Adipose tissue (tissue), 3 donors: Measurements from ENCODE around the gene ZNF573. TPM values are rescaled to one million over a fixed set of nuclear protein-coding genes. Genes with fewer than 3 reads are reported as not detected.
"Not testable (repeated sequence)": the region's sequence is repeated elsewhere in the genome, so short reads cannot be mapped to it uniquely, and the experiment has no call there.

Experiments used
- H3K27ac ChIP-seq: one replicate; pipeline ENCODE4 v1.5.1; 2013; ENCODE audit warnings: low read depth, low read length
- WGBS, 3 donors: extraction: QIAGEN DNeasy Blood & Tissue Kit; methylation state at CpG; one replicate each; pipeline ENCODE4 v1.1.7; 2013; 5-methylcytosine and 5-hydroxymethylcytosine counted together
- polyA plus RNA-seq, 3 donors: library from polyadenylated mRNA; stranded (reverse); fragments of 200-250 nt; gene quantifications; one replicate each; pipeline ENCODE4 v1.2.3, GENCODE V29; 2013
- donor health status: healthy with polysubstance abuse.
- donor health status: Bipolar disorder and iron deficiency.
- donor health status: healthy.

Gene ZNF573
- polyA plus RNA-seq = 1 to 10 TPM in 2 of 3 donors, under 1 TPM in 1; 0.22 to 1.3 (median 1.1) TPM

- 0 to 1% (median 0%) methylated on average over 47 of the region's 47 CpGs for WGBS, 3 donors
- no peak within 1 kb of the TSS for H3K27ac ChIP-seq
These were observed at the start of gene ZNF573 for GRCh38 chr19:37779127-37780005. TSS of gene ZNF573 (minus strand) at chr19:37779586. CDS start at chr19:37773729, 5,857 bp downstream.

- 0 to 2% (median 2%) methylated on average over 51 to 60 of the region's 60 CpGs for WGBS, 3 donors
- H3K27ac ChIP-seq = no peak overlapping the region
These were observed 38.0 kb upstream of the ZNF573 start for GRCh38 chr19:37817180-37817981.

GRCh38 chr19:37815611-37816010 lies 36.2 kb upstream of the ZNF573 start:
- not testable (repeated sequence) for H3K27ac ChIP-seq
- 80 to 89% (median 83%) methylated on average over 5 of the region's 5 CpGs for WGBS, 3 donors

DNA sequence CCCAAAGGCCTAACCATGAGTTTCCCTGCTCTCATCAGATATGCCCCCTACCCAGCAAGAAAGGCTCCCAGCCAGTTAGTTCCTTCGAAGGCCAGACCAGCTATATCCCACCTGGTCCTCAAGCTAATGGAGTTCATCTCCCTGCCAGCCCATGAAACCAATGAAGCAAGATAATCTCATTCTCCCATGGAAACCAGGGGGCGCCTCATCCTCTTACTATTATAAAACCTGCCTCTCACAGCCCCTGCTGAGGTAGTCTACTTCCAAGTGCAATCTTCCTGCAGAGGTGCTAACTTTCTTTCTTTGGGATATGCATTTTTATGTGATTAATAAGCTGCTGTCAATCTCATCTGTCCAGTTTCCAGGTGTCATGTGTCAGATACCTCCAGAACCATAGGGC lies 34.0 kb upstream of the ZNF573 start:
- WGBS, 3 donors = 82 to 85% (median 85%) methylated on average over 2 of the region's 2 CpGs
- H3K27ac ChIP-seq = no peak overlapping the region

GRCh38 chr19:37809366-37809765 lies 30.0 kb upstream of the ZNF573 start:
- WGBS, 3 donors = 94 to 95% (median 94%) methylated on average over 5 of the region's 5 CpGs
- no peak overlapping the region for H3K27ac ChIP-seq

DNA sequence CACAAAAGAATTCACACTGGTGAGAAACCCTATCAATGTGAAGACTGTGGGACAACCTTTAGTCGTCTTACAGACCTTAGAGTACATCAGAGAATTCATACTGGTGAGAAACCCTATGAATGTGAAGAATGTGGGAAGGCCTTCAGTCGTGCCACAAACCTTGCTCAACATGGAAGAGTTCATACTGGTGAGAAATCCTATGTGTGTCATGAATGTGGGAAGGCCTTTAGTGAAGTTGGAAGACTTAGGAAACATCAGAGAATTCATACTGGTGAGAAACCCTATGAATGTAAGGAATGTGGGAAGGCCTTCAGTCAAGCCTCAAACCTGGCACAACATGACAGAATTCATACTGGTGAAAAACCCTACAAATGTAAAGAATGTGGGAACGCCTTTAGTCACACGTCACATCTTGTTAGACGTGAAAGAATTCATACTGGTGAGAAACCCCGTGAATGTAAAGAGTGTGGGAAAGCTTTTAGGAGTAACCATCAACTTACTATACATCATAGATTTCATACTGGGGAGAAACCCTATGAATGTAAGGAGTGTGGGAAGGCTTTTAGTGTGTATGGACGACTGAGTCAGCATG lies 24.0 kb upstream of the ZNF573 start:
- H3K27ac ChIP-seq = no peak overlapping the region
- 71 to 83% (median 76%) methylated on average over 7 of the region's 7 CpGs for WGBS, 3 donors

GRCh38 chr19:37790244-37790925 lies 11.0 kb upstream of the ZNF573 start:
- H3K27ac ChIP-seq = no peak overlapping the region
- 45 to 56% (median 46%) methylated on average over 46 of the region's 46 CpGs for WGBS, 3 donors

DNA sequence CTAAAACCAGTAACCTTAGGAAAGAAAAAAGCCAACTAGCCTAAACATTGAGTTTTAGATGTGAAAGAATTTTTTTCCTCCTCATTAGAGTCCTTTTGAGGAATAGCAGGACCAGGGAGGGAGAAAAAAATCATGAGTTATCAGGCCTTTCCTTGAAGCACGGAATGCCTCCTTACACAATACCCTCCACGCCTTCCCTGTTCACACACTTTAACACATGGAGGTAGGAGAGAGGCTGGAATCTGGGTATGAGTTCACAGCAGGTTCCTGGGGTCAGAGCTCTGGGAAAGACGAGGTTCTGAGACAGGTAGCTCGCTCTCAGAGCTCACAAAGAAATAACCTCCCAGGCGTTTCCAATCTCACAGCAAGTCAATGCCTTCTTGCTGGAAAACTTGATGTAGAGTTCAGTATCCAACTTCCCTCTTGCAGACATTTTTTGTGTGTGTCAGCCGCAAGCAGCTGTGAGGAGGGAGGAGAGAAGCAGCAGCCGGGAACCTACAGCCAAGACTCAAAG lies 716 bp downstream of the ZNF573 start:
- no peak overlapping the region for H3K27ac ChIP-seq
- 6 to 12% (median 11%) methylated on average over 7 of the region's 7 CpGs for WGBS, 3 donors

DNA sequence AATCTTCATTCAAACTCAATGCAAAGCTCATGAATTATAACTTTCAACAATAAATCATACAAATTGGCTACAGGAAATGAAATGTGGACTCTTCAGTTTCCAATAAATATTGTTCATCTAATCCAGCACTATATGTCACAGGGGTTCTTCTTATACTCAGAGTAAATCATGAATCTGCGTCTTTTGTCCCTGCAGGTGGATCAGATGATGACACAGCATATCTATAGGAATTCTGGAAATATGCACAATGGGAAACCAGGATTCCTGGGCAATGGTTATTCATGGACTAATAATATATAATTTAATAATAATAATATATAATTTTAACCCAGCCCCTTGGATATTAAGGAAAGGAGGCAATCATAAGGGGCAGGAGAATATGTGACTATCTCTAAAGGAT lies 8.4 kb downstream of the ZNF573 start:
- H3K27ac ChIP-seq = no peak overlapping the region
- WGBS, 3 donors = 97 to 100% (median 98%) methylated on average over 1 of the region's 1 CpG

DNA sequence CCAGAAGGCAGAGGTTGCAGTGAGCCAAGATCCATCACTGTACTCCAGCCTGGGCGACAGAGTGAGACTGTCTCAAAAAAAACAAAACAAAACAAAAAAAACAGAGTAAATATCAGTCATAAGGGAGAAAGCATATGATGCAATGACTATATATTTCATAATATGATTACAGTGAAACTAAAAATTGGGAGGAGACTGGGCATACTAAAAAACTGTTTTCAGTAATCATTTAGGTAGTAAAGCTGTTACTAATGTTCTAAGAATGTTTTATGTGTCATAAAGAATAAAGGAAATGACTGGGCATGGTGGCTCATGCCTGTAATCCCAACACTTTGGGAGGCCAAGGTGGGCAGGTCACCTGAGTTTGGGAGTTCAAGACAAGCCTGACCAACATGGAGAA lies 15.9 kb downstream of the ZNF573 start:
- H3K27ac ChIP-seq = no peak overlapping the region
- 92 to 100% (median 93%) methylated on average over 1 of the region's 1 CpG for WGBS, 3 donors

DNA sequence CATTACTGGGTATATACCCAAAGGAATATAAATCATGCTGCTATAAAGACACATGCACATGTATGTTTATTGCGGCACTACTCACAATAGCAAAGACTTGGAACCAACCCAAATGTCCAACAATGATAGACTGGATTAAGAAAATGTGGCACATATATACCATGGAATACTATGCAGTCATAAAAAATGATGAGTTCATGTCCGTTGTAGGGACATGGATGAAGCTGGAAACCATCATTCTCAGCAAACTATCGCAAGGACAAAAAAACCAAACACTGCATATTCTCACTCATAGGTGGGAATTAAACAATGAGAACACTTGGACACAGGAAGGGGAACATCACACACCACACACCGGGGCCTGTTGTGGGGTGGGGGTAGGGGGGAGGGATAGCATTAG lies 21.7 kb downstream of the ZNF573 start:
- H3K27ac ChIP-seq = not testable (repeated sequence)
- WGBS, 3 donors = 89 to 97% (median 96%) methylated on average over 3 to 4 of the region's 4 CpGs

DNA sequence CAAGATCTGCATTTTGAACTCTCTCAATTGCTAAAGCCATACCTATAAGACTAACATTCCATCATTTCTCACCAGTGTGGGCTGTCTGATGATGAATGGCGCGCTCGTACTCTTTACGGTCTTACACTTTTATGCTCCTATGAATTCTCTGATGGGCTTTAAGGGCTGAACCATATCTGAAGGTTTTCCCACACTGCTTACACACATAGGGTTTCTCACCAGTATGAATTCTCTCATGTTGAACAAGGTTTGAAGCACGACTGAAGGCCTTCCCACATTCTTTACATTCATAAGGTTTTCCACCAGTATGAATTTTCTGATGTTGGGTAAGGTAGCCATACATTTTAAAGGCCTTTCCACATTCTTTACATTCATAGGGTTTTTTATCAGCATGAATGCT lies 41.0 kb downstream of the ZNF573 start:
- WGBS, 3 donors = 76 to 86% (median 78%) methylated on average over 5 of the region's 5 CpGs
- no peak overlapping the region for H3K27ac ChIP-seq

GRCh38 chr19:37725181-37725580 lies 54.2 kb downstream of the ZNF573 start:
- H3K27ac ChIP-seq = no peak overlapping the region
- 81 to 87% (median 81%) methylated on average over 2 of the region's 2 CpGs for WGBS, 3 donors

DNA sequence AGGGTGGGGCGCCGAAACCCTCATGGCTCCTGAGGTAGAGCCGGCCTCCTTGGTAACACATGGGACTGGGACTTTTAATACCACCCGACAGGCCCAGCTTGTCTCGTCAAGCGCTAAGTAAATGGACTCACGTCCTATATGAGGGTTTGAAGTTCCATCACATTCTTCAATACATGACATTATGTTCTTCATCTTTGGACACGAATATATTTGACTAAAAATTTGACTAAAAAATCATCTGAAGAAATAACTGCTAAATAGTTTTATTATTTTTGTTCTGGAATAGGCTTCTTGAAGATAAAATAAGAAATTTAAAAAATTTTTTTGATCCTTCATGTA lies 59.5 kb downstream of the ZNF573 start:
- H3K27ac ChIP-seq = no peak overlapping the region
- 6 to 8% (median 8%) methylated on average over 8 of the region's 8 CpGs for WGBS, 3 donors

GRCh38 chr19:37719111-37719926 lies 60.1 kb downstream of the ZNF573 start, which contains the start of gene ZNF607:
TSS of gene ZNF607 (minus strand) at chr19:37719761. CDS start at chr19:37711618, 8,143 bp downstream.
- 0% methylated on average over 54 of the region's 54 CpGs for WGBS, 3 donors

GRCh38 chr19:37718304-37718703 lies 61.1 kb downstream of the ZNF573 start:
- H3K27ac ChIP-seq = no peak overlapping the region
- WGBS, 3 donors = 34 to 68% (median 67%) methylated on average over 10 of the region's 10 CpGs

More at GRCh38 chr19:37719111-37719926, 60.1 kb downstream of the ZNF573 start, which contains the start of gene ZNF607:
- no peak within 1 kb of the TSS for H3K27ac ChIP-seq

DNA sequence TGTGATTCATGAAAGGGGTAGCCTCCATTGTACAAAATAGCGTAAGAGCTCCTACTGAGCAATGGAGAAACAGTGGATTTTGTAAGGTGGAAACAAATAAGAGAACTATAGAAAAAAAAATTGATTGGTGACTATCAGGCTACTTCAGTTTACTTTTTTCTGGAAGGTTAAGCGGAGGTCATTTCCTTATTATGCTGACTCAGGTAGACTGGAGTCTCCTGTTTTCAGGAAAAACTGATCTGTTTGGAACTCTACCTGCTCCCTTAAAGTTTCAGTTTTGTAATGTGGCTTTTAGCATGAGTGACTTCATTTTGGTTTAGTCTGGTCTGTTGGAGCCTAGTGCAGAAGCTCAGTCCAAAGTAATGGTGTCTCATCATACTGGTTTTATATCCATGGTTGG lies 63.2 kb downstream of the ZNF573 start:
- no peak overlapping the region for H3K27ac ChIP-seq
- WGBS, 3 donors = 96 to 98% (median 96%) methylated on average over 2 of the region's 2 CpGs
